ENCODE measurements around the gene GID4.

The GID4 gene

GRCh38 chr17:18089613-18090012 lies 50.4 kb downstream of the GID4 start:
- DNase-seq (ENCODE audit: low read depth, low spot score) = no peak
- H3K27ac ChIP-seq = no peak overlapping the region

GRCh38 chr17:18093616-18094408 lies 54.6 kb downstream of the GID4 start:
- H3K27ac ChIP-seq = no peak overlapping the region
- peak; percentile 67 for DNase-seq (ENCODE audit: low read depth, low spot score)

DNA sequence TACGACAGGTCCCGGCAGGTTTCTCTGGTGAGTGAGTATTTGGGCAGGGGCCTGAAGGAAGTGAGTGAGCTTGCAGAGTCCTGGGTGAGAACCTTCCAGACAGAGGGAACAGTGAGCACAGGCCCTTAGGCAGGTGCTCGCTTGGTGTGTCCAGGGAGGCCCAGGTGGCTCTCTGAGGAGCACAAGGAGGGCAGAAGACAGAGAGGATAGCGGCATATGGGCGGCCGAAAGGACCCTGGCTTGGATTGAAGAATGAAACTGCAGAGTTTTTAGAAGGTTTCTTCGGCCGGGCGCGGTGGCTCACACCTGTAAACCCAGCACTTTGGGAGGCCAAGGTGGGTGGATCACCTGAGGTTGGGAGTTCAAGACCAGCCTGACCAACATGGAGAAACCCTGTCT lies 55.2 kb downstream of the GID4 start:
- H3K27ac ChIP-seq = no peak overlapping the region
- DNase-seq (ENCODE audit: low read depth, low spot score) = no peak

DNA sequence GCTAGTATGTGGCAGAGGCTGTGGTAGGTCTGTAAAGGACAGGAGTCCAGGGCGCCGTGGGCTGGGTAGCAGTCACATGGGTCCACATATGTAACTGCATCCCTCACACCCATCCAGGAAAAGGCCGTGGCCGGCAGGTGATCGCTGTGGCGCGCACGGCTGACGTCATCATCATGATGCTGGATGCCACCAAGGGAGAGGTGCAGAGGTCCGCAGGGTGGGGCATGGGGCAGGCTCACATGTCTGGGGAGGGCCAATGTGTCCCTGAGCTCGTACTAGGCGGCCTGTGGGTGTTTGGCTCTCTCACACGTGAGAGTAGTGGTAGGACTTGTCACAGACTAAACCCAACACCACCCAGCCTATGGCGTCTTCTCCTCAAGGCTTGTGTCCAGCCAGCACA lies 60.3 kb downstream of the GID4 start:
- no peak for DNase-seq (ENCODE audit: low read depth, low spot score)

GRCh38 chr17:18100616-18101015 lies 61.4 kb downstream of the GID4 start:
- no peak for DNase-seq (ENCODE audit: low read depth, low spot score)
- no peak overlapping the region for H3K27ac ChIP-seq

More for the DNA sequence above, 60.3 kb downstream of the GID4 start:
- H3K27ac ChIP-seq = no peak overlapping the region

- no peak overlapping the region for H3K27ac ChIP-seq
- no peak for DNase-seq (ENCODE audit: low read depth, low spot score)
Measured at GRCh38 chr17:18101828-18102227, 62.6 kb downstream of the GID4 start.

DNA sequence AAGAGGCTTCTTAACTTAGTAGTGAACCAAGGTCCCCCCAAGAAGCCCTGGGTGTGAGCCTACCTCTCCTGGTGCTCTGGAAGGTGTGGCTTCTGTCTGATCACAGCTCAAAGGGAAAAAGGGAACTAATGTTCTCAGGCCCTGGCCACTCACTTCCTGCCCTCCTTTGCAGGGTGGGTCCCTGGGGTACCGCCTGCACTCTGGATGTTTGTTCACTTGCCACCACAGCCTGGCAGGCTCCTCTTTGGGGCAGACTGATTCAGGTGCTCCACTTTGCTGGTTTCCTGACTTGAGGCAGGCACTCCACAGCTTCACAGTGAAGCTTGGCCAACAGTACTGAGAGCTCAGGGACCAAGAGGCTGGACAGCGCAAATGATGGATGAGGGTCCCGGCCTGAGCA lies 63.4 kb downstream of the GID4 start:
- DNase-seq (ENCODE audit: low read depth, low spot score) = no peak
- H3K27ac ChIP-seq = no peak overlapping the region

DNA sequence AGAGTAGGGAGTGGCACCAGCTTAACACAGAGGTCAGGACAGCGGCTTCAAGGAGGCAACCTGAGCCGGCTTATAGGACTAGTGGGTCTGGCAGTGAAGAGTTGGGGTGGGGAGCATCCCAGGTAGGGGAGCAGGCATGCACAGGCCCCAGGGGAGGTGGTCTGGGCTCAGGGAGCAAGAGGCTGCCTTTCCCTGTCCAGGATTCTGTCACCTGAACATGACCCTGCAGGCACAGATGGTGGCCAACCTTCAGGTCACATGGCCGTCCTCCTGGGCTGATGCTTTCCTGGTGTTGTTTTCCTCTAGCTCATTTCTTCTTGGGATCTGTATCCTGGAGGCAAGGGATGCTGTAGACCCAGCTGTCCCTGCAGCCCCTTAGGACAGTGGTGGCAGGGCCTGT lies 65.8 kb downstream of the GID4 start:
- DNase-seq (ENCODE audit: low read depth, low spot score) = no peak

GRCh38 chr17:18105595-18105994 lies 66.4 kb downstream of the GID4 start:
- H3K27ac ChIP-seq = no peak overlapping the region
- no peak for DNase-seq (ENCODE audit: low read depth, low spot score)

More for the DNA sequence above, 65.8 kb downstream of the GID4 start:
- H3K27ac ChIP-seq = no peak overlapping the region

DNA sequence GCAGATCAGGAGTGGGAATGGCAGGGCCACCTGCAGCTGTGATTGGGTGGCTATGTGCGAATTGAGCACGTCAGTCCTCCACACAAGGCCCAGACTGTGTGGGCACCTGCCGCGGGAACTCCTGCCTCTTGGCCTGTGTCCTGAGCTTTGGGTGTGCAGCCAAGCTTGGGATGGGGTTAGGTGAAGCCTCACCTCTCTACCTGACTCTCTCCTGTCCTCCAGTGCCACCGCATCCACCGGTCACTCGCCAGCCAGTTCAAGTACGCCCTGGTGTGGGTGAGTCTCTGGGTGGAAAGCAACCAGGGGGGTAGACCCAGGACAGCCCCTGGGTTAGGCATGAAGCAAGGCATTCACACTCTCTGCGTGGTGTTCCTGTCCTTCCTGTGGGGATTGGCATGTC lies 67.0 kb downstream of the GID4 start:
- no peak for DNase-seq (ENCODE audit: low read depth, low spot score)
- H3K27ac ChIP-seq = no peak overlapping the region

DNA sequence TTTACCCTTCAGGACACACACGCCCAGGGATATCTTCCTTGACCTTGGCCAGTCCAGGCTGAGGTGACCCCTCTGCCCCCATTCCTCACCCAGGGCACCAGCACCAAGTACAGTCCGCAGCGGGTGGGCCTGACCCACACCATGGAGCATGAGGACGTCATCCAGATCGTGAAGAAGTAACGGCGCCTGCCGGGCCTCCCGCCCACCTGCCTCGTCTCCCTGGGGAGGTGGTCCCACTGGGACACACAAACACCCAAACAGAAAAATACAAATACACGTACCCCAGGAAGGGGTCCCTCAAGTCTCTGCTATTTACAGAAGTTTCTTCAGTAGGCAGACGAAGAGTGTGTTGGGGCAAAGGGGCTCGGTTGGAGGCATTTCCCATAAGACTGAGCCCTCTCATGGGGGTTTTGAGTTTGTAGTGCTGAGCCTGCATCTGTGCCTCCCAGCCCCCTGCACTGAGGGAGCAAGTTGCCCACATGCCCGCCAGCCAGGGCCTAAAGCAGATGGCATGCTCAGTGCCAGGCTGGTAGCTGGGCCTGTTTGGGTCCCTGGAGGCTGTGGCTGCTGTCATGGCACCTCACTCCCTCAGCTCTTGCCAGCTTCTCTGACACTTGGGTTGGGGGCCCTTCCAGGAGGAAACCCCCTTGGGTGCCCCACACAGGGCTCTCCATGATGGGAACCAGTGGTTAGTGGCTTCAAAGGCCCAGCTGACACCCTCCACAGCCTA lies 68.0 kb downstream of the GID4 start:
- no peak for DNase-seq (ENCODE audit: low read depth, low spot score)
- H3K27ac ChIP-seq = no peak overlapping the region

- DNase-seq (ENCODE audit: low read depth, low spot score) = no peak
- no peak overlapping the region for H3K27ac ChIP-seq
Measured at GRCh38 chr17:18107971-18108370, 68.8 kb downstream of the GID4 start.

DNA sequence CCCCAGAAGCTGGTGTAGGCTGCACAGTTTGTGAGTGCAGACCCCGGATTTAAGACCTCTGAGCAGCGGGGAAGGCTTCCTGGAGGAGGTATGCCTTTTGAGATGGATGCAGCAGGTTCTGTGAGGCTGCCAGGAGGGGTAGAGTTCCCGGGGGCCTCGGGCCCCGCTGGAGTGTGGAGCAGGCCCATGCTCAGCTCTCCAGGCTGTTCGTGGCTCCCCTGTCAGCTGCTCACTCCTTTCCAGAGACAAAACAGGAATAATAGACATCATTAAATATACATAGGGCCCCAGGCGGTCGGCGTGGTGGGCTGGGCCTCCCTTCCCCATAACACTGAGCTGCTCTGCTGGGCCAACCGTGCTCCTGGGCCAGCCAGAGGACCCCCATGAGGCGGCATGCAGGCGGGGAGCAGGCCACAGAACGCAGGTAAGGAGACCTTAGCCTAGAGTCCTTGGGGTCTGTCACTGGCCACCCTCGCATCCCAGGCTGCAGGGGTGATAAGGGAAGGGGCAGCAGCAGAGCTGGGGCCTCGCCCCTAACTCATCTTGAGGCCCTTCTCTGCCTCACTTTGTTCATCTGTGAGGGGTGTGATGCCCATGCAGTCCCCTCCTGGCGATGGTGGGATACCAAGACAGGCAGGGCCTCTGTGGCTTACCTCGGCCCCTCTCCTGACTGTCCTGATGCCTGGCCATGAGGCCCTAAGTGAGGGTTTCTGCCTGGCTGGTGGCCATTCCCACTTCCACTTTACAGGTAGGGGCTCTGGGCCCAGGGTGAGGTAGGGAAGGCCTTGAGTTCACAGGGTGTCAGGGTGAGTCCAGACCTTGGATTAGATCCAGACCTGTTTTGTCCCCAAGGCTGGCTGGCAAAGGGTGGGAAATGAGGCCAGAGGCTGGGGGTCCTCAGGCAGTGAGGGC lies 69.4 kb downstream of the GID4 start, which contains the start of gene MYO15A:
MYO15A (plus strand) TSS at position 356 of the 912 bp plus-strand sequence. CDS start 10,045 bp downstream, outside the sequence.
- no peak for DNase-seq (ENCODE audit: low read depth, low spot score)
- H3K27ac ChIP-seq = no peak within 1 kb of the TSS

DNA sequence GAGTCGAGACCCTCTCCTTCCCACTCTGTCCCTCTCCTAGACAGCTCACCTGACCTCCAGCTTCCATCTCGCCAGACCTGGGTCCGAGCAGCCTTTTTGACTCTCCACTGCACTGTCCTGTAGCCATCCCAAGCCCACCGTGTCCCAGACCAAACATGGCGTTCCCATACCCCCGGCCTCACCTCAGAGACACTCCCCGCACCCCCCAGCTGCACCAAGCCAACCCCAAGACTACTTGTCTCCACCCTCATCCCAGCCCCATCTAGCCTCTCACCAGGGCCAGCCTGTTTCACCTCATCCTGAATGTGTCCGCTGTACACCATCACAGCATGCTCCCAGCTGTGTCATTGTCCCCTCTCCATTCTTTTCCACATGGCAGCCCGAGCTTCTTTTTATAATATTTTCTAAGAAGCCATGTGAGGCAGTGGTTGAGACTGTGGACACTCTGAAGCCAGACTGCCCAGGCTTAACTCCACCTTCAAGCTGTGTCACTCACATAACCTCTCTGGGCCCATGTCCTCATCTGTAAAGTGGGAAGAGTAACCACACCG lies 70.8 kb downstream of the GID4 start:
- no peak for DNase-seq (ENCODE audit: low read depth, low spot score)
- no peak overlapping the region for H3K27ac ChIP-seq

GRCh38 chr17:18110636-18111145 lies 71.5 kb downstream of the GID4 start:
- DNase-seq (ENCODE audit: low read depth, low spot score) = no peak
- H3K27ac ChIP-seq = no peak overlapping the region

DNA sequence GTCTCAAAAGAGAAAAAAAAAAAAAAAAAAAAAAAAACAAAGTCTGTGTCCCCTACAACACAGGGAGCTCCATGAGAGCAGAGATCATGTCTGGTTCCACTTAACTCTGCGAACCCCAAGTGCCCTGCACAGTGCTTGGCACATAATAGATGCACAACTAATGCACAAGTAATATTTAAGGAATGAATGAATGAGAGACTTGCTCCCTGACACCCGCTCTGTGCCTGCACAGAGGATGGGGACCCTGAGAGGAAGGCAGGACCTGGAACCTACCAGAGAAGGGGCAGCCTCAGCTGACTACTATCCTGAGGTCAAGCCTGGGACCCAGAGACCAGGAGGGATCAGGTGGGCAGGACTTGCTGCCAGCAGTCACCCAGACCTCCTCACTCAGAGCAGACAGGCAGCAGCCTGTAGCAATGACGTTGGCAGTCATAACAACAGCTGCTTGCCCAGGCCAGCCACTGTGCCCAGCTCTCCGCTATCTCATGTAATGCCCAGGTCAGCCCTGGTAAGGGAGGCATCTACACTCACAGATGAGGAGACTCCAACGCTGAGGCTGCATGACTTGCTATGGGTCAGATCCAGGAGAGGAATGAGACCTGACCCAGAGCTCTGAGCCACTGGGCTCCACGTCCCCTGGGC lies 72.2 kb downstream of the GID4 start:
- no peak overlapping the region for H3K27ac ChIP-seq
- DNase-seq (ENCODE audit: low read depth, low spot score) = no peak

DNA sequence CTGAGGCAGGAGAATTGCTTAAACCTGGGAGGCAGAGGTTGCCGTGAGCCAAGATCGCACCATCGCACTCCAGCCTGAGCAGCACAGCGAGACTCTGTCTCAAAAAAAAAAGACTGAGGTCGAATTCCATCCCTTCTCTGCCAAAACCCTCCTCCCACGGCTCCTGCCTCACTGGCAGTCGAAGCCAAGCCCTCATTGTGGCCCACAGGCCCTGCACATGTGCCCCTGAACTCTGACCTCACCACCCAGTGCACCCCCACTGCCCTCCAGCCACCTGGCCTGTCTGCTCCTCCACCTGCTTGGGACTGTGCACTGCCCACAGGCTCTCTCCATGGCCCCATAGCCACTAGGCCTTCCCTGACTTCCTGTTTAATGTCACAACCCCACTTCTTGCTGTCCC lies 76.3 kb downstream of the GID4 start:
- no peak for DNase-seq (ENCODE audit: low read depth, low spot score)
- H3K27ac ChIP-seq = no peak overlapping the region

DNA sequence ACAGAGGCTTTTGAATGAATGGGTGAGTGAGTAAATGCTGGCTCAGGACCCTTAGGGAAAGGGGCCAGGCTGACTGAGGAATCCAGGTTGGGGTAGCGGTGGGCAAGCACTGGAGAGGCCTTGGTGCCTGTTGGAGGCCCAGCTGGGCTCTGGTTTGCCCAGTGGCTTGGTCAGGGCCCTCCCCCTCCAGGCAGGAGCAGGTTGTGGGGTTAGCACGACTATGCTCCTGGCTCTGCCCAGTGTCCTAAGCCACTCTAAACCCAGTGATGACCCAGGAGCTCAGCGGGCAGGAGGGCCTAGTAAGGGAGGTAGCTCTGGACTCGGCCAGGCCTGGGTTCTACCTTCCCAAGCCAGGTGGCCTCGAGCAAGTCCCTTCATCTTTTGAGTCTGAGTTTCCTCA lies 76.9 kb downstream of the GID4 start:
- no peak overlapping the region for H3K27ac ChIP-seq
- no peak for DNase-seq (ENCODE audit: low read depth, low spot score)

GRCh38 chr17:18117533-18117932 lies 78.3 kb downstream of the GID4 start:
- DNase-seq (ENCODE audit: low read depth, low spot score) = no peak

More at GRCh38 chr17:18117533-18117932, 78.3 kb downstream of the GID4 start:
- H3K27ac ChIP-seq = no peak overlapping the region
